Activated B cell treated with CpG ODN at 0.5 μM for 24 hours (primary cell): ENCODE measurements around the gene NOTCH2NLA. TPM values are rescaled to one million over a fixed set of nuclear protein-coding genes. Genes with fewer than 3 reads are reported as not detected.
A peak's percentile ranks its signal among the peaks of the same experiment; 100 is the strongest.
"Not testable (repeated sequence)": the region's sequence is repeated elsewhere in the genome, so short reads cannot be mapped to it uniquely, and the experiment has no call there.

Experiments
- ATAC-seq: fragments of 200-7000 bp; cut with Tn5 transposase; one replicate; pipeline ENCODE4 v1.10.0; 2021; ENCODE audit warnings: low read depth, mild to moderate bottlenecking, moderate library complexity
- CTCF ChIA-PET: fragments of 350-600 bp; sonication (Branson Sonifier 250); formaldehyde crosslinking; loops from one replicate; lab custom pipeline; 2021; ENCODE audit warnings: antibody characterized with exemption; lab: Charles Lee
- POLR2A ChIA-PET: fragments of 350-600 bp; sonication (Branson Sonifier 250); formaldehyde crosslinking; loops from one replicate; lab custom pipeline; 2021; ENCODE audit warnings: antibody characterized with exemption; lab: Charles Lee
- DNase-seq: peaks from one replicate; pipeline ENCODE4 v3.0.0; 2022
- H3K27ac Mint-ChIP-seq: one replicate; pipeline ENCODE4 v1.8.0; 2020; ENCODE audit warnings: mixed read lengths
- H3K27me3 Mint-ChIP-seq: one replicate; pipeline ENCODE4 v1.8.0; 2021; ENCODE audit warnings: mixed read lengths
- H3K36me3 Mint-ChIP-seq: one replicate; pipeline ENCODE4 v1.8.0; 2021; ENCODE audit warnings: low read depth, mixed read lengths
- H3K4me1 Mint-ChIP-seq: one replicate; pipeline ENCODE4 v1.8.0; 2021; ENCODE audit warnings: mixed read lengths
- H3K4me3 Mint-ChIP-seq: one replicate; pipeline ENCODE4 v1.8.0; 2020; ENCODE audit warnings: mild to moderate bottlenecking, mixed read lengths
- H3K9me3 Mint-ChIP-seq: one replicate; pipeline ENCODE4 v1.8.0; 2020; ENCODE audit warnings: mixed read lengths
- intact Hi-C: fragments of 100-400 bp; cut with micrococcal nuclease; formaldehyde crosslinking; loops from one replicate; pipeline ENCODE4 v1.15.1; 2024
- total RNA-seq: library from RNA; stranded (reverse); gene quantifications from 2 replicates; pipeline ENCODE4 v1.2.3, GENCODE V29; 2022

NOTCH2NLA gene
- 75.4 and 91.3 TPM in 2 replicates for total RNA-seq

- ATAC-seq (peak; percentile 79), DNase-seq (peak; percentile 72)
- CTCF ChIA-PET, H3K36me3 Mint-ChIP-seq, H3K27me3 Mint-ChIP-seq, POLR2A ChIA-PET, intact Hi-C loops, H3K9me3 Mint-ChIP-seq, H3K4me1 Mint-ChIP-seq: not testable (repeated sequence)
- peak within 1 kb of the TSS; percentile 89 for H3K4me3 Mint-ChIP-seq
- peak within 1 kb of the TSS; percentile 79 for H3K27ac Mint-ChIP-seq
These were observed at the start of gene NOTCH2NLA for GRCh38 chr1:146228710-146229477. Gene NOTCH2NLA, minus strand, starts transcription at chr1:146229021. Its CDS starts 39,684 bp downstream, at chr1:146189337.

GRCh38 chr1:146278346-146278745, 49.5 kb upstream of the NOTCH2NLA start:
- H3K4me1 Mint-ChIP-seq, H3K27me3 Mint-ChIP-seq, H3K36me3 Mint-ChIP-seq, H3K9me3 Mint-ChIP-seq, H3K27ac Mint-ChIP-seq, H3K4me3 Mint-ChIP-seq, intact Hi-C loops, CTCF ChIA-PET, POLR2A ChIA-PET, DNase-seq: not testable (repeated sequence)
- ATAC-seq = peak; percentile 74

- H3K4me1 Mint-ChIP-seq, H3K9me3 Mint-ChIP-seq, CTCF ChIA-PET, H3K27ac Mint-ChIP-seq, intact Hi-C loops, H3K36me3 Mint-ChIP-seq, DNase-seq, H3K4me3 Mint-ChIP-seq, POLR2A ChIA-PET, ATAC-seq, H3K27me3 Mint-ChIP-seq: not testable (repeated sequence)
These were observed 48.3 kb upstream of the NOTCH2NLA start for GRCh38 chr1:146277087-146277486.

GRCh38 chr1:146274083-146274482, 45.3 kb upstream of the NOTCH2NLA start:
- ATAC-seq, H3K36me3 Mint-ChIP-seq, H3K27me3 Mint-ChIP-seq, CTCF ChIA-PET, H3K4me1 Mint-ChIP-seq, DNase-seq, intact Hi-C loops, POLR2A ChIA-PET, H3K9me3 Mint-ChIP-seq, H3K27ac Mint-ChIP-seq, H3K4me3 Mint-ChIP-seq: not testable (repeated sequence)

- H3K27me3 Mint-ChIP-seq, H3K9me3 Mint-ChIP-seq, POLR2A ChIA-PET, ATAC-seq, H3K4me1 Mint-ChIP-seq, H3K36me3 Mint-ChIP-seq, H3K4me3 Mint-ChIP-seq, CTCF ChIA-PET, DNase-seq, H3K27ac Mint-ChIP-seq, intact Hi-C loops: not testable (repeated sequence)
These were observed 44.4 kb upstream of the NOTCH2NLA start for GRCh38 chr1:146273194-146273593.

- H3K4me3 Mint-ChIP-seq, intact Hi-C loops, H3K36me3 Mint-ChIP-seq, H3K4me1 Mint-ChIP-seq, CTCF ChIA-PET, ATAC-seq, H3K27me3 Mint-ChIP-seq, DNase-seq, H3K27ac Mint-ChIP-seq, H3K9me3 Mint-ChIP-seq, POLR2A ChIA-PET: not testable (repeated sequence)
These were observed 43.9 kb upstream of the NOTCH2NLA start for GRCh38 chr1:146272734-146273133.

- H3K9me3 Mint-ChIP-seq, H3K36me3 Mint-ChIP-seq, POLR2A ChIA-PET, DNase-seq, H3K27ac Mint-ChIP-seq, H3K27me3 Mint-ChIP-seq, H3K4me3 Mint-ChIP-seq, H3K4me1 Mint-ChIP-seq, intact Hi-C loops, CTCF ChIA-PET: not testable (repeated sequence)
- peak; percentile 88 for ATAC-seq
These were observed 43.2 kb upstream of the NOTCH2NLA start for GRCh38 chr1:146271977-146272376.

GRCh38 chr1:146270129-146270528, 41.3 kb upstream of the NOTCH2NLA start:
- peak; percentile 60 for ATAC-seq
- POLR2A ChIA-PET, CTCF ChIA-PET, H3K4me3 Mint-ChIP-seq, intact Hi-C loops, H3K27ac Mint-ChIP-seq, DNase-seq, H3K27me3 Mint-ChIP-seq, H3K36me3 Mint-ChIP-seq, H3K9me3 Mint-ChIP-seq, H3K4me1 Mint-ChIP-seq: not testable (repeated sequence)

- H3K27ac Mint-ChIP-seq, DNase-seq, POLR2A ChIA-PET, H3K4me1 Mint-ChIP-seq, H3K27me3 Mint-ChIP-seq, H3K9me3 Mint-ChIP-seq, H3K36me3 Mint-ChIP-seq, H3K4me3 Mint-ChIP-seq, ATAC-seq, CTCF ChIA-PET, intact Hi-C loops: not testable (repeated sequence)
These were observed 37.4 kb upstream of the NOTCH2NLA start for GRCh38 chr1:146266179-146266748.

GRCh38 chr1:146264761-146265160, 35.9 kb upstream of the NOTCH2NLA start:
- intact Hi-C loops, H3K4me1 Mint-ChIP-seq, POLR2A ChIA-PET, H3K4me3 Mint-ChIP-seq, DNase-seq, H3K36me3 Mint-ChIP-seq, H3K9me3 Mint-ChIP-seq, ATAC-seq, H3K27ac Mint-ChIP-seq, H3K27me3 Mint-ChIP-seq, CTCF ChIA-PET: not testable (repeated sequence)

GRCh38 chr1:146260006-146260730, 31.3 kb upstream of the NOTCH2NLA start:
- POLR2A ChIA-PET, CTCF ChIA-PET, H3K27me3 Mint-ChIP-seq, H3K9me3 Mint-ChIP-seq, H3K4me1 Mint-ChIP-seq, H3K4me3 Mint-ChIP-seq, intact Hi-C loops, H3K36me3 Mint-ChIP-seq, DNase-seq, H3K27ac Mint-ChIP-seq: not testable (repeated sequence)
- ATAC-seq = peak; percentile 88

- H3K27ac Mint-ChIP-seq, CTCF ChIA-PET, intact Hi-C loops, H3K36me3 Mint-ChIP-seq, POLR2A ChIA-PET, DNase-seq, H3K4me1 Mint-ChIP-seq, ATAC-seq, H3K27me3 Mint-ChIP-seq, H3K9me3 Mint-ChIP-seq, H3K4me3 Mint-ChIP-seq: not testable (repeated sequence)
These were observed 29.3 kb upstream of the NOTCH2NLA start for GRCh38 chr1:146257992-146258552.
